Vagina (tissue), 2 donors: Measurements from ENCODE around the gene FPR2.

ENCODE experiments used
- POLR2A ChIP-seq, 2 donors: fragments of 450-650 bp; IDR thresholded peaks; one replicate each; pipeline ENCODE4 v1.6.1; 2017; ENCODE audit warnings: antibody characterized with exemption in 2 of 2, mild to moderate bottlenecking in 2 of 2, moderate library complexity in 2 of 2
- POLR2AphosphoS5 ChIP-seq, 2 donors: sonication (generic); formaldehyde crosslinking; IDR thresholded peaks; one replicate each; pipeline ENCODE4 v1.9.0; 2017; ENCODE audit warnings: antibody characterized with exemption in 2 of 2, mild to moderate bottlenecking in 2 of 2, low read depth in 1 of 2; ENCODE audit not compliant: insufficient read depth in 1 of 2
- TF ChIP-seq, protein P1 (sequence below), 3 experiments: fragments of 450-650 bp in 2 of 3; fragments of 200-600 bp in 1 of 3; sonication (generic) in 1 of 3; IDR thresholded peaks; one replicate each; pipeline ENCODE4 v1.5.1; 2017 to 2019; ENCODE audit warnings: antibody characterized with exemption in 3 of 3, mild to moderate bottlenecking in 2 of 3, moderate library complexity in 2 of 3

DNA sequence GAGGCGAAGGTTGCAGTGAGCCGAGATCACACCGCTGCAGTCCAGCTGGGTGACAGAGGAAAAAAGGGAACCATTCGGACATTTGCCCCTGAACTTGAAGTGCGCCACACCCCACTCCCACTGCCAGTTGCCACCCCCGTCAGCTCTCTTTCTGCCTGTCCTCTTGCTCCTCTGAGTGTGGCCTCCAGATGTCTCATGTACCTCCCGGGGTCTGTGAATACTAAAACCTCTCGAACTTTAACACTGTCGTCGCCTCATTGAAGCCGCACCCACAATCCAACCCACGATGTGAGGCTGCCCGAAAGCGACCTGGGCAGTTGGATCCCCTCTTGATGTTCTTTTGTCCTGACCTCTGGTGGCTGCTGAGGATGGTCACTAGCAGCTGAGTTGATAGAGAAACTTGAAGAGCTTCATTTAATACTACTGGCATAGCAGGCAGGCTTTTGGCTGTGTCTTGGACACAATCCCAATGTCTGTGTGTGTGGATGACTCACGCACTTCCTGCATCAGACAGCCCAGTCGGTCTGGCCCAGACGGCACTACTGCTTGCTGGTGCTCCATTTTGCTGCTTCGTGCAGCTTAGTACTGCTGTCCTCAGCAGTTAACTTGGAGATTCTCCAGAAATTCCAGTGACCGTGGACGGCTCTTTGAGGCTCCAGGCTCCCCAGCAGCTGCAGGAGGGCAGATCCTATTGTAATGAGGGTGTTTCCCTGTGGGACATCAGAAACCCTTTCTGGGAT, 38.2 kb downstream of the FPR2 start:
- TF ChIP-seq, protein P1, sequence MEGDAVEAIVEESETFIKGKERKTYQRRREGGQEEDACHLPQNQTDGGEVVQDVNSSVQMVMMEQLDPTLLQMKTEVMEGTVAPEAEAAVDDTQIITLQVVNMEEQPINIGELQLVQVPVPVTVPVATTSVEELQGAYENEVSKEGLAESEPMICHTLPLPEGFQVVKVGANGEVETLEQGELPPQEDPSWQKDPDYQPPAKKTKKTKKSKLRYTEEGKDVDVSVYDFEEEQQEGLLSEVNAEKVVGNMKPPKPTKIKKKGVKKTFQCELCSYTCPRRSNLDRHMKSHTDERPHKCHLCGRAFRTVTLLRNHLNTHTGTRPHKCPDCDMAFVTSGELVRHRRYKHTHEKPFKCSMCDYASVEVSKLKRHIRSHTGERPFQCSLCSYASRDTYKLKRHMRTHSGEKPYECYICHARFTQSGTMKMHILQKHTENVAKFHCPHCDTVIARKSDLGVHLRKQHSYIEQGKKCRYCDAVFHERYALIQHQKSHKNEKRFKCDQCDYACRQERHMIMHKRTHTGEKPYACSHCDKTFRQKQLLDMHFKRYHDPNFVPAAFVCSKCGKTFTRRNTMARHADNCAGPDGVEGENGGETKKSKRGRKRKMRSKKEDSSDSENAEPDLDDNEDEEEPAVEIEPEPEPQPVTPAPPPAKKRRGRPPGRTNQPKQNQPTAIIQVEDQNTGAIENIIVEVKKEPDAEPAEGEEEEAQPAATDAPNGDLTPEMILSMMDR (IDR thresholded peaks at IDR 0.05) = no peak
- peak in 1 of 2 donors; percentile 22 for TF ChIP-seq POLR2A (IDR thresholded peaks at IDR 0.05)
- TF ChIP-seq POLR2AphosphoS5 (IDR thresholded peaks at IDR 0.05; ENCODE audit: insufficient read depth in 1 of 2, low read depth in 1 of 2) = peak; percentile 24 to 71
